CD4-positive, alpha-beta T cell treated with Interferon alpha-2 for 1 hour (primary cell): ENCODE data around the gene NFKBIE.
"Not testable (repeated sequence)": the region's sequence is repeated elsewhere in the genome, so short reads cannot be mapped to it uniquely, and the experiment has no call there.

ENCODE experiments used
- DNase-seq, 2 donors: peaks; one replicate each; pipeline ENCODE4 v3.0.0-alpha.2; 2020 to 2022

NFKBIE gene

GRCh38 chr6:44265007-44265721 is at the start of gene NFKBIE:
Gene NFKBIE, minus strand, starts transcription at chr6:44265551. Its CDS starts 205 bp downstream, at chr6:44265346.
- DNase-seq: peak; percentile 97

- not testable (repeated sequence) for DNase-seq
Observed at GRCh38 chr6:44314657-44315056, 49.3 kb upstream of the NFKBIE start.

GRCh38 chr6:44312901-44313788 is 47.8 kb upstream of the NFKBIE start, which contains the start of gene AARS2:
Gene AARS2, minus strand, starts transcription at chr6:44313347. Its CDS starts 24 bp downstream, at chr6:44313323.
- peak; percentile 89 to 94 for DNase-seq

GRCh38 chr6:44311767-44312166 is 46.4 kb upstream of the NFKBIE start:
- no peak for DNase-seq

- no peak for DNase-seq
Observed at GRCh38 chr6:44311304-44311703, 46.0 kb upstream of the NFKBIE start.

- no peak for DNase-seq
Observed at GRCh38 chr6:44310241-44310640, 44.9 kb upstream of the NFKBIE start.

- no peak for DNase-seq
Observed at GRCh38 chr6:44309631-44310030, 44.3 kb upstream of the NFKBIE start.

GRCh38 chr6:44309092-44309491 is 43.7 kb upstream of the NFKBIE start:
- DNase-seq: no peak

- DNase-seq: no peak
Observed at GRCh38 chr6:44307217-44307616, 41.9 kb upstream of the NFKBIE start.

GRCh38 chr6:44306710-44307109 is 41.4 kb upstream of the NFKBIE start:
- DNase-seq: no peak

GRCh38 chr6:44305200-44305725 is 39.9 kb upstream of the NFKBIE start:
- DNase-seq: no peak

GRCh38 chr6:44304282-44305199 is 39.2 kb upstream of the NFKBIE start:
- peak; percentile 38 to 51 for DNase-seq

GRCh38 chr6:44303842-44304241 is 38.5 kb upstream of the NFKBIE start:
- DNase-seq: no peak

GRCh38 chr6:44302856-44303255 is 37.5 kb upstream of the NFKBIE start:
- DNase-seq: no peak

- no peak for DNase-seq
Observed at GRCh38 chr6:44301782-44302564, 36.6 kb upstream of the NFKBIE start.

- DNase-seq: no peak
Observed at GRCh38 chr6:44301106-44301505, 35.8 kb upstream of the NFKBIE start.

- DNase-seq: no peak
Observed at GRCh38 chr6:44300292-44300823, 35.0 kb upstream of the NFKBIE start.

- DNase-seq: no peak
Observed at GRCh38 chr6:44298864-44299263, 33.5 kb upstream of the NFKBIE start.

GRCh38 chr6:44298055-44298803 is 32.9 kb upstream of the NFKBIE start:
- DNase-seq: no peak
